Liver (tissue), 9 donors: ENCODE results near the gene SRRM3. TPM values are rescaled to one million over a fixed set of nuclear protein-coding genes. Genes with fewer than 3 reads are reported as not detected.

Experiments
- DNase-seq: peaks from one replicate; pipeline ENCODE4 v3.0.0-alpha.2; 2017; ENCODE audit warnings: low spot score
- H3K27ac ChIP-seq, 2 donors: one replicate each; pipeline ENCODE4 v1.7.0; 2013; ENCODE audit warnings: inconsistent platforms in 2 of 2, low read length in 2 of 2, control low read depth in 1 of 2, low read depth in 1 of 2, mild to moderate bottlenecking in 1 of 2
- H3K27me3 ChIP-seq, 4 donors: one replicate each; pipeline versions ENCODE4 v1.6.1 to v1.7.0; 2013; ENCODE audit warnings: low read length in 3 of 4, inconsistent platforms in 1 of 4, mild to moderate bottlenecking in 1 of 4, moderate library complexity in 1 of 4; ENCODE audit not compliant: control insufficient read depth in 4 of 4, insufficient read depth in 4 of 4
- H3K36me3 ChIP-seq, 4 donors: one replicate each; pipeline versions ENCODE4 v1.6.1 to v1.7.0; 2013; ENCODE audit warnings: low read length in 3 of 4, mild to moderate bottlenecking in 3 of 4, low read depth in 1 of 4, moderate library complexity in 1 of 4; ENCODE audit not compliant: control insufficient read depth in 4 of 4, insufficient read depth in 3 of 4
- H3K4me1 ChIP-seq, 4 donors: one replicate each; pipeline versions ENCODE4 v1.6.1 to v1.7.0; 2013; ENCODE audit warnings: low read length in 3 of 4, mild to moderate bottlenecking in 3 of 4, moderate library complexity in 1 of 4; ENCODE audit not compliant: control insufficient read depth in 4 of 4, insufficient read depth in 4 of 4
- H3K4me3 ChIP-seq, 3 donors: one replicate each; pipeline versions ENCODE4 v1.6.1 to v1.7.0; 2013; ENCODE audit warnings: low read length in 3 of 3, control low read depth in 1 of 3, low read depth in 1 of 3, mild to moderate bottlenecking in 1 of 3
- H3K9ac ChIP-seq, 2 donors: one replicate each; pipeline ENCODE4 v1.7.0; 2013; ENCODE audit warnings: low read length in 2 of 2, mild to moderate bottlenecking in 2 of 2, moderate library complexity in 2 of 2, control low read depth in 1 of 2, low read depth in 1 of 2
- H3K9me3 ChIP-seq, 4 donors: one replicate each; pipeline versions ENCODE4 v1.6.1 to v1.7.0; 2013; ENCODE audit warnings: low read length in 3 of 4; ENCODE audit not compliant: control insufficient read depth in 4 of 4
- CTCF ChIP-seq: fragments of 150-350 bp; IDR thresholded peaks from 2 replicates; pipeline ENCODE4 v1.5.1; 2017; ENCODE audit warnings: improper control_type of control experiment, low read depth, low read length; ENCODE audit not compliant: missing input control
- EGR1 ChIP-seq, 2 donors: IDR thresholded peaks; 2 replicates each; pipeline ENCODE4 v1.6.1; 2016 to 2018; ENCODE audit warnings: antibody characterized with exemption in 2 of 2, low read depth in 2 of 2
- FOXA2 ChIP-seq: IDR thresholded peaks from 2 replicates; pipeline ENCODE4 v1.6.1; 2016; ENCODE audit warnings: antibody characterized with exemption
- GABPA ChIP-seq, 2 donors: IDR thresholded peaks in 1 of 2; conservative IDR thresholded peaks in 1 of 2; 2 replicates each; pipeline ENCODE4 v1.6.1; 2016; ENCODE audit warnings: antibody characterized with exemption in 2 of 2, mild to moderate bottlenecking in 1 of 2, moderate library complexity in 1 of 2
- HNF4G ChIP-seq: IDR thresholded peaks from 2 replicates; pipeline ENCODE4 v1.6.1; 2016; ENCODE audit warnings: antibody characterized with exemption
- JUND ChIP-seq, 2 donors: IDR thresholded peaks; 2 replicates each; pipeline ENCODE4 v1.6.1; 2016; ENCODE audit warnings: antibody characterized with exemption in 2 of 2
- MAX ChIP-seq: IDR thresholded peaks from 2 replicates; pipeline ENCODE4 v1.6.1; 2016; ENCODE audit warnings: antibody characterized with exemption
- NR2F2 ChIP-seq: IDR thresholded peaks from 2 replicates; pipeline ENCODE4 v1.6.1; 2016; ENCODE audit warnings: antibody characterized with exemption
- REST ChIP-seq: IDR thresholded peaks from 2 replicates; pipeline ENCODE4 v1.6.1; 2016; ENCODE audit warnings: antibody characterized with exemption, mild to moderate bottlenecking
- RXRA ChIP-seq, 2 donors: IDR thresholded peaks; 2 replicates each; pipeline ENCODE4 v1.6.1; 2017 to 2018; ENCODE audit warnings: antibody characterized with exemption in 2 of 2, mild to moderate bottlenecking in 1 of 2
- SP1 ChIP-seq: IDR thresholded peaks from 2 replicates; pipeline ENCODE4 v1.6.1; 2018; ENCODE audit warnings: antibody characterized with exemption, mild to moderate bottlenecking
- TAF1 ChIP-seq: conservative IDR thresholded peaks from 2 replicates; pipeline ENCODE4 v1.6.1; 2016; ENCODE audit warnings: antibody characterized with exemption, mild to moderate bottlenecking
- YY1 ChIP-seq: IDR thresholded peaks from 2 replicates; pipeline ENCODE4 v1.6.1; 2016; ENCODE audit warnings: antibody characterized with exemption, mild to moderate bottlenecking
- WGBS: extraction: QIAGEN DNeasy Blood & Tissue Kit; methylation state at CpG from one replicate; pipeline ENCODE4 v1.1.7; 2013; 5-methylcytosine and 5-hydroxymethylcytosine counted together
- polyA plus RNA-seq, 2 donors: library from polyadenylated mRNA; stranded (reverse) in 1 of 2; unstranded in 1 of 2; fragments of 200-250 nt in 1 of 2; fragments of >200 nt in 1 of 2; fragmentation: Nextera tagmentation in 1 of 2; extraction: Ambion mirVana in 1 of 2; gene quantifications; one replicate each; pipeline versions ENCODE4 v1.2.1 to v1.2.3, GENCODE V29; 2013 to 2015
- total RNA-seq, 2 donors: library from RNA; depleted of rRNA; stranded (reverse); fragments of >200 nt; gene quantifications; one replicate each; pipeline ENCODE4 v1.2.3, GENCODE V29; 2014
- TF ChIP-seq, protein P1 (sequence below): IDR thresholded peaks from 2 replicates; pipeline ENCODE4 v1.6.1; 2016; ENCODE audit warnings: antibody characterized with exemption
- TF ChIP-seq, protein P2 (sequence below): IDR thresholded peaks from 2 replicates; pipeline ENCODE4 v1.6.1; 2016; ENCODE audit warnings: antibody characterized with exemption
- donor health status: healthy.
- donor health status: healthy.
- donor health status: healthy.
- donor health status: healthy.
- donor health status: healthy.

The SRRM3 gene
- total and polyA plus RNA-seq, 4 donors, result 0.08 to 0.16 TPM; not detected in 2

DNA sequence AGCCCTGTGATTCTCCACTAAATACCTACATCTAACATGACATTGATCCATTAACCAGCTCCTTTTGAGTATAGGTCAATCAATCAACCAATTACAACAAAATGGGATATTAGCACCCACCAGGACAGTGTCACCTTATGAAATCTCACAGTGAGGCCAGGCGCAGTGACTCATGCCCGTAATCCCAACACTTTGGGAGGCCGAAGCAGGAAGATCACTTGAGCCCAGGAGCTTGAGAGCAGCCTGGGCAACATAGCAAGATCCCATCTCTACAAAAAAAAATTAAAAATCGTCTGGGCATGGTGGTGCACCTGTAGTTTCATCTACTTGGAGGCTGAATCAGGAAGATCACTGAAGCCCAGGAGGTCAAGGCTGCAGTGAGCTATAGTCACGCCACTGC, 28.5 kb downstream of the SRRM3 start:
- no peak for TF ChIP-seq CTCF
- Histone ChIP-seq H3K4me1 (peaks cover 0 to 2% (median 0%) of the 10 kb centered on the region in 4 donors), H3K27ac (no peak overlapping the region), H3K27me3 (peaks cover 3 to 12% (median 4%) of the 10 kb centered on the region in 4 donors), H3K4me3 (no peak overlapping the region), H3K9me3 (no peaks in the 10 kb centered on the region), H3K36me3 (no peaks in the 10 kb centered on the region), H3K9ac (no peak overlapping the region)
- no peak for DNase-seq
- 75% methylated on average over 5 of the region's 5 CpGs for WGBS

GRCh38 chr7:76231071-76231470, 29.4 kb downstream of the SRRM3 start:
- 63% methylated on average over 6 of the region's 6 CpGs for WGBS
- H3K4me1 ChIP-seq, result peaks cover 0 to 2% (median 0%) of the 10 kb centered on the region in 4 donors
- no peaks in the 10 kb centered on the region for H3K36me3 ChIP-seq
- no peak overlapping the region for H3K4me3 ChIP-seq
- DNase-seq, result no peak
- no peak overlapping the region for H3K27ac ChIP-seq
- H3K27me3 ChIP-seq, result peaks cover 3 to 12% (median 4%) of the 10 kb centered on the region in 4 donors
- no peak overlapping the region for H3K9ac ChIP-seq
- no peaks in the 10 kb centered on the region for H3K9me3 ChIP-seq
- TF ChIP-seq RXRA (IDR thresholded peaks at IDR 0.05) (no peak), REST (no peak), TAF1 (no peak), FOXA2 (no peak), YY1 (no peak), SP1 (no peak), JUND (IDR thresholded peaks at IDR 0.05) (no peak), CTCF (no peak), GABPA (IDR thresholded peaks at IDR 0.05 in 1 of 2, conservative IDR thresholded peaks at IDR 0.05 in 1 of 2) (no peak), HNF4G (no peak), NR2F2 (no peak), MAX (no peak), EGR1 (IDR thresholded peaks at IDR 0.05; ENCODE audit: low read depth in 2 of 2) (no peak)
- TF ChIP-seq, protein P1, sequence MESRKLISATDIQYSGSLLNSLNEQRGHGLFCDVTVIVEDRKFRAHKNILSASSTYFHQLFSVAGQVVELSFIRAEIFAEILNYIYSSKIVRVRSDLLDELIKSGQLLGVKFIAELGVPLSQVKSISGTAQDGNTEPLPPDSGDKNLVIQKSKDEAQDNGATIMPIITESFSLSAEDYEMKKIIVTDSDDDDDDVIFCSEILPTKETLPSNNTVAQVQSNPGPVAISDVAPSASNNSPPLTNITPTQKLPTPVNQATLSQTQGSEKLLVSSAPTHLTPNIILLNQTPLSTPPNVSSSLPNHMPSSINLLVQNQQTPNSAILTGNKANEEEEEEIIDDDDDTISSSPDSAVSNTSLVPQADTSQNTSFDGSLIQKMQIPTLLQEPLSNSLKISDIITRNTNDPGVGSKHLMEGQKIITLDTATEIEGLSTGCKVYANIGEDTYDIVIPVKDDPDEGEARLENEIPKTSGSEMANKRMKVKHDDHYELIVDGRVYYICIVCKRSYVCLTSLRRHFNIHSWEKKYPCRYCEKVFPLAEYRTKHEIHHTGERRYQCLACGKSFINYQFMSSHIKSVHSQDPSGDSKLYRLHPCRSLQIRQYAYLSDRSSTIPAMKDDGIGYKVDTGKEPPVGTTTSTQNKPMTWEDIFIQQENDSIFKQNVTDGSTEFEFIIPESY, result no peak
- TF ChIP-seq, protein P2, sequence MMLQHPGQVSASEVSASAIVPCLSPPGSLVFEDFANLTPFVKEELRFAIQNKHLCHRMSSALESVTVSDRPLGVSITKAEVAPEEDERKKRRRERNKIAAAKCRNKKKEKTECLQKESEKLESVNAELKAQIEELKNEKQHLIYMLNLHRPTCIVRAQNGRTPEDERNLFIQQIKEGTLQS, result no peak
